Stimulated activated CD4-positive, alpha-beta T cell treated with anti-CD3 and anti-CD28 coated beads, Interleukin-12 subunit alpha, Interleukin-12 subunit beta, amount 100 ng/mL, for 24 hours (primary cell): Measurements from ENCODE around the gene TASP1.
A peak's percentile ranks its signal among the peaks of the same experiment; 100 is the strongest.
"Not testable (repeated sequence)": the region's sequence is repeated elsewhere in the genome, so short reads cannot be mapped to it uniquely, and the experiment has no call there.

ENCODE experiments used
- DNase-seq, 2 experiments: peaks; one replicate each; pipeline ENCODE4 v3.0.0-alpha.2; 2020; ENCODE audit warnings: low read depth in 2 of 2

TASP1 gene

GRCh38 chr20:13638496-13639149, at the start of gene TASP1:
TSS of gene TASP1 (minus strand) at chr20:13638932. CDS start at chr20:13630078, 8,854 bp downstream.
- peak; percentile 87 to 92 for DNase-seq

- no peak for DNase-seq
These were observed 49.1 kb upstream of the TASP1 start for GRCh38 chr20:13687815-13688214.

GRCh38 chr20:13685623-13686022, 46.9 kb upstream of the TASP1 start:
- no peak for DNase-seq

- no peak for DNase-seq
These were observed 46.0 kb upstream of the TASP1 start for GRCh38 chr20:13684566-13685222.

GRCh38 chr20:13683833-13684232, 45.1 kb upstream of the TASP1 start:
- DNase-seq: no peak

- DNase-seq: no peak
These were observed 42.8 kb upstream of the TASP1 start for GRCh38 chr20:13681248-13682125.

GRCh38 chr20:13678944-13679343, 40.2 kb upstream of the TASP1 start:
- DNase-seq: no peak

- no peak for DNase-seq
These were observed 38.5 kb upstream of the TASP1 start for GRCh38 chr20:13677241-13677640.

- no peak for DNase-seq
These were observed 38.0 kb upstream of the TASP1 start for GRCh38 chr20:13676682-13677081.

- no peak for DNase-seq
These were observed 34.0 kb upstream of the TASP1 start for GRCh38 chr20:13672690-13673089.

GRCh38 chr20:13671916-13672378, 33.2 kb upstream of the TASP1 start:
- no peak for DNase-seq

GRCh38 chr20:13671512-13671911, 32.8 kb upstream of the TASP1 start:
- no peak for DNase-seq

- DNase-seq: no peak
These were observed 31.4 kb upstream of the TASP1 start for GRCh38 chr20:13670160-13670559.

- no peak for DNase-seq
These were observed 27.1 kb upstream of the TASP1 start for GRCh38 chr20:13665709-13666395.

- DNase-seq: no peak
These were observed 22.4 kb upstream of the TASP1 start for GRCh38 chr20:13661070-13661685.

- no peak for DNase-seq
These were observed 20.6 kb upstream of the TASP1 start for GRCh38 chr20:13659288-13659687.

GRCh38 chr20:13658060-13658459, 19.3 kb upstream of the TASP1 start:
- DNase-seq: not testable (repeated sequence)

GRCh38 chr20:13656721-13657368, 18.1 kb upstream of the TASP1 start:
- DNase-seq: no peak

GRCh38 chr20:13654463-13655023, 15.8 kb upstream of the TASP1 start:
- no peak for DNase-seq

- DNase-seq: no peak
These were observed 11.7 kb upstream of the TASP1 start for GRCh38 chr20:13650474-13650873.
